HG03432 (cell line): Measurements from ENCODE around the gene ITSN1.
"Not testable (repeated sequence)": the region's sequence is repeated elsewhere in the genome, so short reads cannot be mapped to it uniquely, and the experiment has no call there.

Experiments used
- ATAC-seq: cut with Tn5 transposase; IDR thresholded peaks from one replicate; pipeline ENCODE4 v1.9.1; 2021; ENCODE audit warnings: mild to moderate bottlenecking, moderate library complexity; ENCODE audit not compliant: unreplicated experiment

ITSN1 gene

DNA sequence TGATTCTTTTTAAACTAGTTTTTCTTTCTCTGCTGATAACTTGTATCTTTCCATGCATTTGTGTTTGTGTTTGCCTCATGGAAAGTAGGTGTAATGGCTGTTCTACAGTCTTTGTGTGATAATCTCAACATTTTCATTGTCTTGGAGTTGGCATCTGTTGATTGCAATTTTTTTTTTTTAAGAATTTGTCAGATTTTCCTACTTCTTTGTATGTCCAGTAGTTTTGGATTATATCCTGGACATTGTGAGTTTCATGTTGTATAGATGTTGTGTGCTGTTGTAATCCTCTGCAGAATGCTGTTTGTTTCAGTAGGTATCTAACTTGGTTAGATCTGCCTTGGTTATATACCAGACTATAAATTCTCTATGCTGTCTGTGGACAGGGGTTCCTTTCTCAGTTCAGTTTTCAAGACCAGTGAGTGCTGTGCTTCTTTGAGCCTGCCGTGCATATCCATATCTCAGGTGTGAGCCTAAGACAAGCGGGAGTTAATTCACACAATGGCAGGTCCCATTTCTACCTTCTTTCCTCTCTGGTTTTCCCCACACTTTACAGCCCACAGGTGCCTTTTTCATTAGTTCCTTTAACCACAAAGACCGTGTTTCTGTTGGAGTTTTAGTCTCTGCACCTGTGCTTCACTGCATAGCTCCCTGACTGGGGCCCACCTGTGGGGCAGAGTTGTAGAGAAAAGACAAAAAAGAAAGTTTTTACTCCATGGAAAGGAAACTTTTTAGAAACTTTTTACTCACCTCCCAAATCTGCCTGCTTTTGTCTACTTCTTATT, 69.9 kb downstream of the ITSN1 start:
- ATAC-seq = no peak

GRCh38 chr21:33721081-33721480, 78.8 kb downstream of the ITSN1 start:
- no peak for ATAC-seq

DNA sequence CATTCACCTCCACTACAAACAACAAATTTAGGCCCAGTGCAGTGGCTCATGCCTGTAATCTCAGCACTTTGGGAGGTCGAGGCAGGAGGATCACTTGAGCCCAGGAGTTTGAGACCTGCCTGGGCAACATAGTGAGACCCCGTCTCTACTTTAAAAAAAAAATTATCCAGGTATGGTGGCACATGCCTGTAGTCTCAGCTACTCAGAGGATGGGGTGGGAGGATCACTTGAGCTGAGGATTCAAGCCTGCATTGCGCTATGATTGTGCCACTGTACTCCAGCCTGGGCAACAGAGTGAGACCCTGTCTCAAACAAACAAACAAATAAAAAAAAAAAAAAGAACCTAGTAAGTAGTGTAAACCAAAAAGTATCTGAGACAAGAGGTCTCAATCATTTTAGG, 86.8 kb downstream of the ITSN1 start:
- ATAC-seq = not testable (repeated sequence)

GRCh38 chr21:33729641-33730040, 87.3 kb downstream of the ITSN1 start:
- ATAC-seq = no peak

DNA sequence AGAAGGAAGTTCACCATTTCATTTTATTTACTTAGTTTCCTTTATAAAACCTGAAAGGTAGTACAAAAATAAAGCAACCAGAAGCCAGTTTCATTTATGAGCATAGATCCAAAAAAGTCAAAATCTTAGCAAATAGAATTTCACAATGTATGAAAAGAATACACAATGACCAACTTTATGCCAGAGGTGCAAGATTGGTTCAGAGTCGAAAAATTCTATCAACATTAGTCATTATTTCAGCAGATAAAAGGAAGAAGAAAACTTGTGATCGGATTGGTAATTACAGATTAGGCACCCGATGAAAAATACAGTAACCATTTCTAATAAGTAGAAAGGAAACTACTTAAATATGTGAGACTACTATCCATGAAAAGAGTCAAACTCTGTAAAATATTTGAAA, 89.1 kb downstream of the ITSN1 start:
- ATAC-seq = no peak

- ATAC-seq = no peak
Observed at GRCh38 chr21:33732038-33732437, 89.7 kb downstream of the ITSN1 start.

- ATAC-seq = no peak
Observed at GRCh38 chr21:33733601-33734000, 91.3 kb downstream of the ITSN1 start.

DNA sequence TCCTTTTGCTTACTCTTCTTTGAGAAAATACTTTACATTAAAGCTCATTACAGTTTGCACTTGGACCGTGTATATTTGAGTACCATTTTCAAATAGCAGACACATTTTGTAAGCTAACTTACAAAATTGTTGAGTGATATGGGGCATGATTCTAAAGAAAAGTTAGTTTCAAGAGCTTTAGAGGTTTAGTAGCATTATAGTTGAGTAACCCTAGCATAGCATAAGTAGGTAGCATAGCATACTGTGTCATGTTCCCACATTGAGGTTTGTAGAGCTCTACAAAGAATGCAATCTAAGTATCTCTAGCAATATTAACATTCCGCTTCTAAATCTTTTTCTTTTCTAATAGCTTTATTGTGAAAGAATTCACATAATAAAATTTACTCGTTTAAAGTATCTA, 92.0 kb downstream of the ITSN1 start:
- no peak for ATAC-seq

DNA sequence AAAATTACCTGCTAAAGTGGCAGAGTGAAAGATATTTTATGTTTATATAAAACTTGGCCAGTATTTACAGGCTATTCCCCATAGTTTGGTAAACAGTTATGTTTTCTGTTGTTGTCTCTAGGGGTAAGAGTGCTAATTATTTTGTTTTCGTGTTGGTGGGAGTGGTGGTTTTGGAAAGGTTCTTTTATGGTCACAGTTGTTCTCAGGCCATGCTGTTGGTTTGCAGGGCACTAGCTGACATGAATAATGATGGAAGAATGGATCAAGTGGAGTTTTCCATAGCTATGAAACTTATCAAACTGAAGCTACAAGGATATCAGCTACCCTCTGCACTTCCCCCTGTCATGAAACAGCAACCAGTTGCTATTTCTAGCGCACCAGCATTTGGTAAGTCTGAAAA, 92.5 kb downstream of the ITSN1 start:
- no peak for ATAC-seq

DNA sequence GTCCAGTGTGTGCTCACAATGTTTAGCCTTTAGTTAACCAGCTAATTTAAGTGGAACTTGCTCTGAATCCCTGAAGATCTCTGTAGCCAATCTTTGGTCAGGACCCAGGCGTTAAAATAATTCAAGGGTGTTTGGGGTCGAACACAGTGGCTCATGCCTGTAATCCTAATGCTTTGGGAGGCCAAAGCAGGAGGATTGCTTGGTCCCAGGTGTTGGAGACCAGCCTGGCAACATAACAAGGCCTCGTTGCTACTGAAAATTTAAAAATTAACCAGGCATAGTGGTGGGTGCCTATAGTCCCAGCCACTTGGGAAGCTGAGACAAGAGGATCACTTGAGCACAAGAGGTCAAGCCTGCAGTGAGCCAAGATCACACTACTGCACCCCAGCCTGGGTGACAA, 94.3 kb downstream of the ITSN1 start:
- no peak for ATAC-seq

DNA sequence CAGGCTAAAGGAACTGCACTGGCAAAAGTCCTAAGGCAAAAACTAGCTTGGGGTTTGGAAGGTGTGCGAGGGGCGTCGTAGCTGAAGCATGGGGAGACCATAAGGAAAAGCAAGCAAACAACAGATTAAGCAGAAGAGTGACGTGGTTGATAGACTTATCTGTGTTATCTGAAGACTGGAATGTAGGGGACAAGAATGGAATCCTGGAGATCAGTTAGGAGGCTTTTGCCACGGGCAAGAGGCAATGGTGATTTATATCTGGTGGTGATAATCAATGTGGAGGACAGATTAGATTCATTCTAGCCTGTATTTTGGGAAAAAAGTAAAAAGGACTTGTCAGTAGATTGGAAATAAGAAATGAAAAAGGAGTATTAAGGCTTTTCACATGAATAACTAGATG, 97.4 kb downstream of the ITSN1 start:
- ATAC-seq = no peak

- no peak for ATAC-seq
Observed at GRCh38 chr21:33747420-33747819, 105.1 kb downstream of the ITSN1 start.

GRCh38 chr21:33748903-33749302, 106.6 kb downstream of the ITSN1 start:
- ATAC-seq = no peak

DNA sequence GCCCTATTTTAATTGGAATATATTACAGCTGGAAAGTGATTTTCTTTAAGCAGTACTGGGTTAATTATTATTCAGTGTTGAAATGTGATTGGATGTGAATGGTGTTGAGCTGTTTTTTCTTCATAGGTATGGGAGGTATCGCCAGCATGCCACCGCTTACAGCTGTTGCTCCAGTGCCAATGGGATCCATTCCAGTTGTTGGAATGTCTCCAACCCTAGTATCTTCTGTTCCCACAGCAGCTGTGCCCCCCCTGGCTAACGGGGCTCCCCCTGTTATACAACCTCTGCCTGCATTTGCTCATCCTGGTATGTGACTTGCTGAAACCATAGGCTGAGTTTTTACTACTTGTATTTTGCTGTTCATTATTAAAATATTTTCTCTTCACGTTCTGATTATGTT, 107.7 kb downstream of the ITSN1 start:
- no peak for ATAC-seq

GRCh38 chr21:33751120-33751519, 108.8 kb downstream of the ITSN1 start:
- no peak for ATAC-seq

- ATAC-seq = no peak
Observed at GRCh38 chr21:33751533-33751932, 109.2 kb downstream of the ITSN1 start.

- ATAC-seq = no peak
Observed at GRCh38 chr21:33752260-33752659, 110.0 kb downstream of the ITSN1 start.

- ATAC-seq = no peak
Observed at GRCh38 chr21:33753886-33754285, 111.6 kb downstream of the ITSN1 start.

GRCh38 chr21:33754481-33754880, 112.2 kb downstream of the ITSN1 start:
- no peak for ATAC-seq

GRCh38 chr21:33755354-33755753, 113.1 kb downstream of the ITSN1 start:
- no peak for ATAC-seq

GRCh38 chr21:33760641-33761440, 118.5 kb downstream of the ITSN1 start:
- ATAC-seq = no peak

DNA sequence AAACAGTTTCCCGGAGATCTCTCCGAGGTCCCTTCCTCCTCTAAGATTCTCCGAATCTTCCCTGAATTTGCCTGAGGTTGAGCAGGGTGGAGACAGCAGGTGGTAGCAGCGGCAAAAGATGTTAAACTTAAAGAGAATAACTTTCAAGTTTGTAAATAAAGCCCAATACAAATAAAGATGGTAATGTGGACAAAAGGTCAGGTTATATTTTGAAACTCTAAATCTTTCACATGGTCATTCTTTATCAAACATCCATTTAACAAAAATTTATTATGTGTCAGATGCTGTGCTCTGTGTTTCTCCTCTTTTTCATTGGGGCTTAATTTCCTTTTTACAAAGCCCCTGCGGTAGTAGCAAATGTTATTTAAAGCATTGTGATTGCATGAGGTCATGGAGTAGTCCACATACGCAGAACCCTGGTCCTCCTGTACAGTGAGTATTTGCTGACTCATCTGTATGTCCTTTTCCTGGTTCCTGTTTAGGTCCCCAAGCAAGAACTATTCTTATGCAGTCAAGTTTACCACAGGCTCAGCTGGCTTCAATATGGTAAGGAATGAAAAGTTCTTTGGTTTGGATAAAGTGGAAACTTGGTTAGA, 119.2 kb downstream of the ITSN1 start:
- ATAC-seq = no peak
